NCI-H2196 treated with DMSO at 0.1 percent for 48 hours (cell line): ENCODE measurements around the gene FREY1.

Experiments used
- DNase-seq: peaks from one replicate; lab custom pipeline; 2025; ENCODE audit not compliant: unreplicated experiment; lab: John Stamatoyannopoulos, UW

FREY1 gene

DNA sequence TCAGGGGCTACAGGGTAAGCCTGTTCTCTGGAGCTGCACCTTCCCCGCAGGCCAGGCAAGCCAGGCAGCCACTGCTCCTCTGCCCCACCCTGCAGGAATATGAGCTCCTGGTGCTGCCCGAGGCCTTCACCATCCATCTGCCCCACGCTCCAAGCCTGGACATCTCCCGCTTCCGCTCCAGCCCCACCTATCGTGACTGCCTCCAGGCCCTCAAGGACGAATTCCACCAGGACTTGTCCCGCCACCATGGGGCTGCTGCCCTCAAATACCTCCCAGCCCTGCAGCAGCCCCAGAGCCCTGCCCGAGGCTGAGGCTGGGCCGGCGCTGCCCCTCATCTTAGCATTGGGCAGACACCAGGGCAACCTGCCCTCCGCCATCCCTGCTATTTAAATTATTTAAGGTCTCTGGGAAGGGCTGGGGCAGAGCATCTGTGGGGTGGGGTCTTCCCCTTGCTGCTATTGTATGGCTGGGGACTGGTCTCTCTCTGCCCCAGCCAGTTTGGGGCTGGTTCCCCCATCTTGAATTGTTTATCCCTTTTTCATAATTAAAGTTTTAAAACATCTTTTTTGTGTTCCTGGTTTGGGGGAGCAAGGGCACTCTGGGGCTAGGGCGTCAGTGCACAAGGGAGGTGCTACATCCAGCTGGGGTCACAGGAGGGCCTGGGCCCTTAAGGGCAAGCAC lies 21.6 kb upstream of the FREY1 start:
- DNase-seq, result no peak

DNA sequence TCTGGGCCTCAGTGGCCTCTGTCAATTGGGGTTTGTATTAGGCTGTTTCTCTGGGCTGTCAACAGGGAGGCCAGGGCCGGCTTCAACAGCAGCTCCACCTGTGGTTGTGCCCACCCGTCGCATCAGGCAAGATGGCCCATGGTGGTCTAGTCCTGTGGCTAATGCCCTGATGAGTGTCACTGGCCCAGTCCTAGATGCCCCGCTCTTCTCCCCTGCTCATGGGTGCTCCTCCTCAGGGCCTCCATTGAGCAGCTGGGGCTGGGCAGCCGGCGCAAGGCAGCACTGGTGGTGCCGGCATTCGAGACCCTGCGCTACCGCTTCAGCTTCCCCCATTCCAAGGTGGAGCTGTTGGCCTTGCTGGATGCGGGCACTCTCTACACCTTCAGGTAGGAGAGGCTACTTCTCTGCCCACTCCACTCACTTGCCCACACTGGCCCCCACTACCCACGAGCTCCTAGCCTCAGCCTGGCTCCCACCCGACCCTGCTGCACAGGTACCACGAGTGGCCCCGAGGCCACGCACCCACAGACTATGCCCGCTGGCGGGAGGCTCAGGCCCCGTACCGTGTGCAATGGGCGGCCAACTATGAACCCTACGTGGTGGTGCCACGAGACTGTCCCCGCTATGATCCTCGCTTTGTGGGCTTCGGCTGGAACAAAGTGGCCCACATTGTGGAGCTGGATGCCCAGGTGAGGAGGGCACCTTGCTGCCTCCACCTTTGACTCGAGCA lies 20.8 kb upstream of the FREY1 start:
- DNase-seq, result no peak

DNA sequence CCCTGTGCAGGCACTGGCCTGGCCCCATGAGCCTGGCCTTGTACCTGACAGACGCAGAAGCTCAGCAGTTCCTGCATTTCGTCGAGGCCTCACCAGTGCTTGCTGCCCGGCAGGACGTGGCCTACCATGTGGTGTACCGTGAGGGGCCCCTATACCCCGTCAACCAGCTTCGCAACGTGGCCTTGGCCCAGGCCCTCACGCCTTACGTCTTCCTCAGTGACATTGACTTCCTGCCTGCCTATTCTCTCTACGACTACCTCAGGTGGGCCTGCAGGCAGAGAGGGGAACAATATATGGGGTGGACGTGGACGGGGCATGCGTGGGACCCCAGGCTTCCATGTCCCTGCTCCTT lies 20.2 kb upstream of the FREY1 start:
- DNase-seq, result no peak

GRCh38 chr11:45926536-45927331 lies 19.7 kb upstream of the FREY1 start:
- no peak for DNase-seq

DNA sequence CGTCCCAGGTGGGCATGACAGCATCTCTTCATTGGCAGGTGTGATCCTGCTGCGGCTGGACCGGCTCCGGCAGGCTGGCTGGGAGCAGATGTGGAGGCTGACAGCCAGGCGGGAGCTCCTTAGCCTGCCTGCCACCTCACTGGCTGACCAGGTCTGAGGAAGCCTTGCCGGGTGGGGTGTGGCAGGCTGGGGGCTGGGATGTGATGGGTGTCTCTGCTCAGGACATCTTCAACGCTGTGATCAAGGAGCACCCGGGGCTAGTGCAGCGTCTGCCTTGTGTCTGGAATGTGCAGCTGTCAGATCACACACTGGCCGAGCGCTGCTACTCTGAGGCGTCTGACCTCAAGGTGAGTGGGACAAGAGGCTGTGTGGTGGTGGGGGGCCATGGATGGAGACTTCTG lies 18.9 kb upstream of the FREY1 start:
- no peak for DNase-seq

GRCh38 chr11:45925550-45925949 lies 18.5 kb upstream of the FREY1 start:
- DNase-seq, result no peak

DNA sequence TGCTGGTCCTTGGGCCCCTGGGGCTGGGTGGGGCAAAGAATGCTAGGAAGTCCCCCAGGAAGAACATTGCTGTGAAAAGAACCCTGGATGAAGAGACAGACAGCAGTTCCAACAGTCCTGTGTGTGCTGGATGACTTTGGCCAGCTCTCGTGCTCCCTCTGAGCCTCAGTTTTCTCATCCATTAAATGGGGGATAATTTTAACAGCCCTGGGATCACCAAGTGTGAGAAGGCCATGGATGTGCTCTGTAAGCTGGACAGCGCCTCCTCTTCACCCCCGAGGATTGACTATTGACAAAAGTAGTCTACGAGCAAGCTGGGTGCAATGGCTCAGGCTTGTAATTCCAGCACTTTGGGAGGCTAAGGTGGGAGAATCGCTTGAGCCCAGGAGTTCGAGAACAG lies 17.9 kb upstream of the FREY1 start:
- DNase-seq, result no peak

DNA sequence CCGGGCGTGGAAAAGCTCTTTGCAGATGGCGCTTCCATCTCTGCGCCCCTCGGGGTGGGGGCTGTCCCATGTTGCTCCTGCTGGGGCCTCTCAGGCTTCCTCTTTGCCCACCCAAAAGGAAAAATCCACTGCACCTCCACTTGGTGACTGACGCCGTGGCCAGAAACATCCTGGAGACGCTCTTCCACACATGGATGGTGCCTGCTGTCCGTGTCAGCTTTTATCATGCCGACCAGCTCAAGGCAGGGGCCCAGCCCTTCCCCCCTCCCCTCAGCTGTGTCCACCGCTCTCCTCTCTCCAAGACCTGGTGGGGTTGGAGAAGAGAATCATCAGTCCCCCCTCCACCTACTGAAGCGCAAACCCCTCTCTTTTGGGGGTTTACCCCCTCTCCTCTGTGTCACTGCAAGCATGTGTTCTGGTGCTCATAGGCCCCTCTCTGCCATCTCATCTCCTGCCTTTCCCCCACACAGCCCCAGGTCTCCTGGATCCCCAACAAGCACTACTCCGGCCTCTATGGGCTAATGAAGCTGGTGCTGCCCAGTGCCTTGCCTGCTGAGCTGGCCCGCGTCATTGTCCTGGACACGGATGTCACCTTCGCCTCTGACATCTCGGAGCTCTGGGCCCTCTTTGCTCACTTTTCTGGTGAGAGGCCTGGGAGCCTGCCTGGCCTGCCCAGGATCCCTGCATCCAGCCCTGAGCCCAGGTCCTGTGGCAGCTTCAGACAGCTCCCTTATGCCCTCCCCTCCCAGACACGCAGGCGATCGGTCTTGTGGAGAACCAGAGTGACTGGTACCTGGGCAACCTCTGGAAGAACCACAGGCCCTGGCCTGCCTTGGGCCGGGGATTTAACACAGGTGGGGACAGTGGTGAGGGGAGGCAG lies 17.2 kb upstream of the FREY1 start:
- DNase-seq, result no peak

- peak; percentile 43 for DNase-seq
Measured at GRCh38 chr11:45922425-45923082, 15.5 kb upstream of the FREY1 start, which contains the start of gene LARGE2. LARGE2 (plus strand) TSS chr11:45922656; CDS start chr11:45922883, 227 bp downstream.

DNA sequence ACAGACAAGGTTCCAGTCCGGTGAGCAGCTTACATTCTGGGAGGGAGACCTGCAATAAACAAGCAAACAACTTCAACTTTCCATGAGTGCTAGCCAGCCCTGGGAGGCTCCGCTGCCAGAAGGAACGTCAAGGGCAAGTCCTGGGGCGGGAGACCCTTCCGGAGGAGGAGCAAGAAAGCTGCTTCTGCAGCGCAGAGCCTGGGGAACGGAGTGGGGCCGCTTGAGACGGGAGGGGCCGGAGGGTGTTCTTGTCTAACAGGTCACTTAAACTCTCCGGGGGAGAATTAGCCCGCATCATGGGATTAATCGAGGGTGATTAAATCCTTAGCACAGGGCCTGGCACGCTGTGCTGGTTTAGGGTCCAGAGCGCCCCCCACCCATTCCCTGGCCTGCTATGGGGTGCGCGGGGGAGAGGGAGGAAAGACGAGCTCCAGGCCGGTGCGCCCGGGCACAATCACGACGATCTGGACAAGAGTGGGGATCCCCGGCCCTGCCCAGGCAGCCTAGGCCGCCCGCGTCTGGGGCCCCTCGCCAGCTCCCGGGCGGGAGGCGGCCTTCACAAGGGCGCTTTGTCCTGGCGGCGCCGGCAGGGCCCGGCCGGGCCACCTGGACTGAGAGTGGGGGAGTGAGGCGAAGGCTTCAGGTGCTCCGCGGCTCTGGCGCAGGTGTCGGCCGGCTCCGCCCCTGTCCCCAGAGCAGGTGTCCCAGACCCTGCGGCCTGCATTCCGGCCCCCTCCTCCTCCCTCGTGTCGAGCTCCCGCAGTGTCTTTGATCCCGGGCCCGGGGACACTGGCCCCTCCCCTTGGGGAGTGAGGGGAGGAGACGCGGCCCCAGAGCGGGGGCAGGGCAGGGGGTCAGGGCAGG lies 14.7 kb upstream of the FREY1 start:
- peak; percentile 68 for DNase-seq

- no peak for DNase-seq
Measured at GRCh38 chr11:45920531-45921477, 13.7 kb upstream of the FREY1 start.

DNA sequence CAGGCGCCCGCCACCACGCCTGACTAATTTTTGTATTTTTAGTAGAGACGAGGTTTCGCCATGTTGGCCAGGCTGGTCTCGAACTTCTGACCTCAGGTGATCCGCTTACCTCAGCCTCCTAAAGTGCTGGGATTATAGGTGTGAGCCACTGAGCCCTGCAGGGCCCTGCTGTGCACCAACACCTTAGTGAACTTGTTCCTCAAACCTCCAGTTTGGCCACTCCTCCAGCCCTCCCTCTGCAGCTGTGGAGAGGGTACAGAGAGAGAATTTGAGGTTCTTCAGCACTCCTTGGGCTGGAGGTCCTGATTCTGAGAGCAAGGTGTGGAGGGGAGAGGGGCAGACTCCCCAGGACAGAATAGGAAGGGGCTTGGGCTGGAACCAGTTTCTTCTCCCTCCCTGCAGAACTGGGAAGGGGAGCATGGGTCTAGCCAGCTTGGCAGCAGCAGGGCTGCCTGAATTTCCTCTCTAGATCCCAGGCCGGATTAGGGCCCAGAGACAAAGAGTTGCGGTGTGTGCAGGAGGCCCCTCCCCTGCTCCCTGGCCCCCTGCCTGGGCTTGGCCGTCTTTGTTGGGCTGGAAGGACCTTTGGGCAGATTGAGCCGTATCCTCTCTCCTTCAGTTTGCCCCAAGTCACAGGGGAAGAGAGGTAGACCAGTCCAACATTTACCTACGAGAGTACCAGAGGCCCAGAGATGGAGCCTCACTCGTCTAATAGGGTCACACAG lies 12.9 kb upstream of the FREY1 start:
- no peak for DNase-seq

DNA sequence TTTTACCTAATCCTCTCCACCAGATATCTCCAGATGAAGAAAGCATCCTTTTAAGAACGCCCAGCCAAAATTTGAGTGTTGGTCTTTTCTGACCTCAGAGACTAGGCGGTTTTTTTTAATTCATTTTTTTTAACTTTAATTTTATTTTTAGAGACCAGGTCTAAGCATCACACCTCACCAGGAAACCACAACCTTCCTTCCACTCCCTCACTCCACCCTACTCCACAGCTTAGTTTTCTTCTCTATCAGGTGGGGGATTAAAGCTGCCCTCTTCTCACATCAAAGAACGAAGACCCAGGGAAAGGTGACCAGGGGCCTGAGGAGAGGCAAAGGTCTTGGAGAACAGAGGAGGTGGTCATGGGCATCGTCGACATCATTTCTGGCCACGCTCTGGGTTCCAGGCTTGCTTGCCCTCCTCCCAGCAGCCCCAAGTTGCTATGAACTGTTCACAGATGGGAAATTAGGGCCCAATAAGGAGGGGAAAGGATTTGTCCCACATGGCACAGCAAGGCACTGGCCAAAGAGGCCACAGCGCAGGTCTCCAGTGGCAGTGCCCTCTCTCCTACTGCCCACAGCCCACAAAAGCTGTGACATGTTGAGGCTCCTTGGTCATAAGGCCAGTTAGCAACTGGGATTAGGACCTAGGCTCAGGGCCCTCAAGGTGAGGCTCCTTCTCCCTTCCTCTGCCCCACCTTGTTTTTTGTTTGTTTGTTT lies 12.0 kb upstream of the FREY1 start:
- DNase-seq, result no peak

DNA sequence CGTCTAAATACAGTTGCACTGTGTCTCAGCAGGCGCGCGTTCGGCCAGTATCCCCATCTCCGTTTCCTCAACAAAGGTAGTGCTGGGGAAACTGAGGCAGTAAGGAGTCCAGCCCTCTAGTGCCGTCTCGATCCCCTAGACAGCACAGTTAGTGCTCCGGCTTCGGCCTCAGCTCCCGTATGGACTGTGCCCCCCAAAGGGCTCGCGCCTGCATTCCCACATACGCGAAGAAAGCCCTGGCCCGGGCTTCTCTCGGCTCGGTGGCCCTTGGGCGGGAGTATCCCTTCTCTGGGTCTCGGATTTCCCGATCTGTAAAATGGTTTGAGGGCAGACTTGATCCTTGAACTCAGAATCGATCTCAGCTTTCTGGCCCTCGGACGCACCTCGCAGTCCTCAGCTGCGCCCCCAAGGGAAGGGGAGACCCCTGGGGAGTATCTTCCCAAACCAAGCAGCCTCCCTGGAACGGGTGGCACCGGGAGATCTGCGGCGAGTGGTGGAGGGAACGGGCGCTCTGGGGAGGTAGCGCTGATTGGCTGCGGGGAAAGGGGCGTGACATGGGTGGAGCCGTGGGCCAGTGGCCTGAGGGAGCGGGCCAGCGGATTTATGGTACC lies 11.4 kb upstream of the FREY1 start:
- DNase-seq, result peak; percentile 59

DNA sequence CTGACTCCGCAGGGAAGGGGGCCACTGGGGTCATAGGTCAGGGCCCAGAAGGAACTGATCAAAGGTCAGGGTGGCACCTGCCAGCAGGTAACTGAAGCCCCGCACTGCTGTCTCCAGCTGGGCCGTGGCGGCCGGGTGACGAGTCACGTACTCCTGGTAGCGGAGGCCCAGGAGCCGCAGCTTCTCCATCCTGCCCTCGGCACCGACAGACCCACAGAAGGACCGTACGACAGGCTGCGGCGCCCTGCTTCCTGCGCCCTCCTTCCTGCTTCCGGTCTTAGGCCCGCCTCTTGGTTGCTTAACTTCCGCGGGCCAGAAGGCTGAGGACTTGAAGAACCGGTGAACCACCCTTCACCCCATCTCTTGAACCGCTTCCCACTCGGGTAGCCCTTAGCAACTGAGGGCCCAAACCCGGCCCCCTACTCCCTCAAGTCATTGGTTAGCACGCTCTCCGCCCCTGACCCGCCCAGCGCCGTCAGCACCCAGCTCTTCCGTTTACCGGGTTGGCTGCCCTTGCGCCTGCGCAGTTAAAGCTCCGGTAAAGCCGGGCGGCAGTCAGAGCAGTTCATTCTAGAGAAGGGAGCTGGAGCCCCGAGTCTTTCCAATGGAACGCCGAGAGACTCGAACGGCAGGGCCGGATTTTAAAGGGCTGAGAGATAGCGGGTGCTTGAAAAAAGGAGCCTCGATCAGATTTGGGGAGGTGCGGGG lies 10.7 kb upstream of the FREY1 start, which contains the start of gene PEX16:
TSS of gene PEX16 (minus strand) at position 255 of the 708 bp plus-strand sequence. CDS start at position 189, 66 bp downstream.
- DNase-seq, result peak; percentile 99

- DNase-seq, result no peak
Measured at GRCh38 chr11:45917286-45917622, 10.2 kb upstream of the FREY1 start.
